ENCODE data around the gene SPR. TPM values are rescaled to one million over a fixed set of nuclear protein-coding genes. Genes with fewer than 3 reads are reported as not detected.

SPR gene
- total and polyA plus RNA-seq, 2 donors (not counting 1 experiment from before 2014, with no cell fraction given): not detected

- H4K20me1 ChIP-seq (ENCODE audit: control insufficient read depth, insufficient read depth, low read length, poor library complexity, severe bottlenecking): no peaks in the 10 kb centered on the region
- H3K9me3 ChIP-seq (ENCODE audit: control extremely low read depth in 1 of 3, control insufficient read depth in 2 of 3, insufficient read depth in 1 of 3, low read length in 2 of 3): peaks cover 0 to 1% (median 0%) of the 10 kb centered on the region in 3 donors
- no peaks in the 10 kb centered on the region for H3K79me2 ChIP-seq (ENCODE audit: control insufficient read depth, insufficient read depth, low read length)
- no peak overlapping the region for H2AFZ ChIP-seq (ENCODE audit: insufficient read depth, low read depth, low read length, poor library complexity, severe bottlenecking)
- POLR2A ChIA-PET: no interaction called here
- no peak overlapping the region for H3K9ac ChIP-seq (ENCODE audit: low read length)
- no peak overlapping the region for H3K4me2 ChIP-seq (replicated peaks; ENCODE audit: low read depth, low read length, poor library complexity, severe bottlenecking)
- Mint-ChIP-seq H3K27me3 (peaks cover 57% of the 10 kb centered on the region), H3K9me3 (ENCODE audit: insufficient read depth) (no peaks in the 10 kb centered on the region), H3K4me1 (no peaks in the 10 kb centered on the region), H3K4me3 (no peak overlapping the region), H3K27ac (no peak overlapping the region)
- no peak overlapping the region for H3K4me3 ChIP-seq (ENCODE audit: control extremely low read depth in 1 of 5, extremely low read depth in 1 of 5, insufficient read depth in 1 of 5, low read depth in 2 of 5, low read length in 4 of 5)
- CTCF ChIA-PET: interaction anchor here (1.4 kb wide), 1 partner anchor 21 kb away, joined by 3 read pairs; no protein-coding TSS in a partner anchor
- no peaks in the 10 kb centered on the region for H3K36me3 ChIP-seq (replicated peaks in 1 of 2; ENCODE audit: control extremely low read depth in 1 of 2, control insufficient read depth in 1 of 2, extremely low read depth in 1 of 2, insufficient read depth in 2 of 2, low read length in 1 of 2)
- H3K27me3 ChIP-seq (replicated peaks in 1 of 4; ENCODE audit: control extremely low read depth in 1 of 4, control insufficient read depth in 3 of 4, insufficient read depth in 4 of 4, low read length in 3 of 4): peaks cover 0 to 58% (median 38%) of the 10 kb centered on the region in 4 experiments
- no CpG with 5 or more reads among the region's 3 CpGs for WGBS (ENCODE audit: insufficient coverage)
- H3K27ac ChIP-seq (ENCODE audit: low read length in 2 of 2): no peak overlapping the region
- H3K4me1 ChIP-seq (ENCODE audit: control insufficient read depth in 2 of 2, insufficient read depth in 2 of 2, low read length in 2 of 2): peaks cover 0 to 4% of the 10 kb centered on the region in 2 donors
- DNase-seq (no peak), ATAC-seq (ENCODE audit: low read depth) (no peak)
- TF ChIP-seq EZH2 (IDR thresholded peaks at IDR 0.05; ENCODE audit: borderline replicate concordance, insufficient read depth, low read depth, low read length, poor library complexity, severe bottlenecking): no peak
- TF ChIP-seq, protein P1, sequence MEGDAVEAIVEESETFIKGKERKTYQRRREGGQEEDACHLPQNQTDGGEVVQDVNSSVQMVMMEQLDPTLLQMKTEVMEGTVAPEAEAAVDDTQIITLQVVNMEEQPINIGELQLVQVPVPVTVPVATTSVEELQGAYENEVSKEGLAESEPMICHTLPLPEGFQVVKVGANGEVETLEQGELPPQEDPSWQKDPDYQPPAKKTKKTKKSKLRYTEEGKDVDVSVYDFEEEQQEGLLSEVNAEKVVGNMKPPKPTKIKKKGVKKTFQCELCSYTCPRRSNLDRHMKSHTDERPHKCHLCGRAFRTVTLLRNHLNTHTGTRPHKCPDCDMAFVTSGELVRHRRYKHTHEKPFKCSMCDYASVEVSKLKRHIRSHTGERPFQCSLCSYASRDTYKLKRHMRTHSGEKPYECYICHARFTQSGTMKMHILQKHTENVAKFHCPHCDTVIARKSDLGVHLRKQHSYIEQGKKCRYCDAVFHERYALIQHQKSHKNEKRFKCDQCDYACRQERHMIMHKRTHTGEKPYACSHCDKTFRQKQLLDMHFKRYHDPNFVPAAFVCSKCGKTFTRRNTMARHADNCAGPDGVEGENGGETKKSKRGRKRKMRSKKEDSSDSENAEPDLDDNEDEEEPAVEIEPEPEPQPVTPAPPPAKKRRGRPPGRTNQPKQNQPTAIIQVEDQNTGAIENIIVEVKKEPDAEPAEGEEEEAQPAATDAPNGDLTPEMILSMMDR (IDR thresholded peaks at IDR 0.05): no peak
- intact Hi-C loops (cut with micrococcal nuclease): no loop called here
These were observed 21.5 kb downstream of the SPR start for GRCh38 chr2:72908741-72909140.

DNA sequence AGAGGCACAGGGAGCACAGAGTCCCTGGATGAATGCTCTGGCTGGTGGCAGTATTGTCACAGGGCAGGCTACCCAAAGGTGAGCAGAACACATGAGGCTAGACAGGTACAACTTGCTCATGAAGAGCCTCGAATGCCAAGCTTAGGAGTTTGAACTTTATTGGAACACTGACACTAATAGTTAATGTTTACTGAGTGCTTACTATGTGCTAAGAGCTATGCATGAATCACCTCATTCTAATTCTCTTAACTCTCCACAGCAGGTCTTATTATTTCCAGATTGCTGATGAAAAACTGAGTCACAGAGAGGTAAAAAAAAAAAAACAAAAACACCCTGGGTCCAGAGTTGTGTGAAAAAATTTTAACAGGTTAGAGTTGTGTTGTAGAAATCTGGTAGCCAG, 24.0 kb downstream of the SPR start:
- peaks cover 68% of the 10 kb centered on the region for H3K27me3 Mint-ChIP-seq
- H3K9ac ChIP-seq (ENCODE audit: low read length): no peak overlapping the region
- no peaks in the 10 kb centered on the region for H3K9me3 Mint-ChIP-seq (ENCODE audit: insufficient read depth)
- DNase-seq (no peak), ATAC-seq (ENCODE audit: low read depth) (no peak)
- TF ChIP-seq, protein P1 (IDR thresholded peaks at IDR 0.05): no peak
- no peak for TF ChIP-seq EZH2 (IDR thresholded peaks at IDR 0.05; ENCODE audit: borderline replicate concordance, insufficient read depth, low read depth, low read length, poor library complexity, severe bottlenecking)
- intact Hi-C loops (cut with micrococcal nuclease): loop anchor here (5.0 kb wide), 1 partner anchor 1634 kb away; no protein-coding TSS in a partner anchor
- H3K27ac ChIP-seq (ENCODE audit: low read length in 2 of 2): no peak overlapping the region
- no peaks in the 10 kb centered on the region for H3K79me2 ChIP-seq (ENCODE audit: control insufficient read depth, insufficient read depth, low read length)
- no peak overlapping the region for H2AFZ ChIP-seq (ENCODE audit: insufficient read depth, low read depth, low read length, poor library complexity, severe bottlenecking)
- H3K4me3 Mint-ChIP-seq: no peak overlapping the region
- no peak overlapping the region for H3K4me3 ChIP-seq (ENCODE audit: control extremely low read depth in 1 of 5, extremely low read depth in 1 of 5, insufficient read depth in 1 of 5, low read depth in 2 of 5, low read length in 4 of 5)
- H3K27me3 ChIP-seq (replicated peaks in 1 of 4; ENCODE audit: control extremely low read depth in 1 of 4, control insufficient read depth in 3 of 4, insufficient read depth in 4 of 4, low read length in 3 of 4): peaks cover 0 to 68% (median 57%) of the 10 kb centered on the region in 4 experiments
- peaks cover 0 to 16% (median 0%) of the 10 kb centered on the region in 3 donors for H3K9me3 ChIP-seq (ENCODE audit: control extremely low read depth in 1 of 3, control insufficient read depth in 2 of 3, insufficient read depth in 1 of 3, low read length in 2 of 3)
- CTCF ChIA-PET: no interaction called here
- no peak overlapping the region for H3K4me2 ChIP-seq (replicated peaks; ENCODE audit: low read depth, low read length, poor library complexity, severe bottlenecking)
- H3K27ac Mint-ChIP-seq: no peak overlapping the region
- H3K36me3 ChIP-seq (replicated peaks in 1 of 2; ENCODE audit: control extremely low read depth in 1 of 2, control insufficient read depth in 1 of 2, extremely low read depth in 1 of 2, insufficient read depth in 2 of 2, low read length in 1 of 2): no peaks in the 10 kb centered on the region
- no peaks in the 10 kb centered on the region for H4K20me1 ChIP-seq (ENCODE audit: control insufficient read depth, insufficient read depth, low read length, poor library complexity, severe bottlenecking)
- POLR2A ChIA-PET: no interaction called here
- 67% methylated on average over 1 of the region's 1 CpG for WGBS (ENCODE audit: insufficient coverage)
- H3K4me1 ChIP-seq (ENCODE audit: control insufficient read depth in 2 of 2, insufficient read depth in 2 of 2, low read length in 2 of 2): peaks cover 17 to 28% of the 10 kb centered on the region in 2 donors
- H3K4me1 Mint-ChIP-seq: peaks cover 17% of the 10 kb centered on the region

All from B cell (primary cell).